Astrocyte (in vitro differentiated cells and primary cell): ENCODE data around the gene STRIP2. TPM values are rescaled to one million over a fixed set of nuclear protein-coding genes. Genes with fewer than 3 reads are reported as not detected.

ENCODE experiments used
- DNase-seq: peaks from one replicate; pipeline ENCODE4 v3.0.0-alpha.2; 2010; ENCODE audit warnings: low read depth
- FAIRE-seq: peaks from 2 replicates; lab custom pipeline; 2011; peaks lifted over from hg19 to GRCh38; lab: Jason Lieb, UNC
- H2AFZ ChIP-seq: 2 replicates; pipeline ENCODE4 v1.6.0; 2012; ENCODE audit warnings: low read depth, low read length, inconsistent platforms
- H3K27ac ChIP-seq: 2 replicates; pipeline ENCODE4 v1.5.1; 2011; ENCODE audit warnings: low read depth, low read length, inconsistent platforms
- H3K27me3 ChIP-seq: 2 replicates; pipeline ENCODE4 v1.6.0; 2011; ENCODE audit warnings: low read length, inconsistent platforms; ENCODE audit not compliant: insufficient read depth
- H3K36me3 ChIP-seq: 2 replicates; pipeline ENCODE4 v1.5.1; 2011; ENCODE audit warnings: low read length, inconsistent platforms; ENCODE audit not compliant: insufficient read depth
- H3K4me1 ChIP-seq: 2 replicates; pipeline ENCODE4 v1.5.1; 2011; ENCODE audit warnings: low read length, inconsistent platforms; ENCODE audit not compliant: insufficient read depth
- H3K4me2 ChIP-seq: 2 replicates; pipeline ENCODE4 v1.6.0; 2012; ENCODE audit warnings: low read length, inconsistent platforms
- H3K4me3 ChIP-seq: 2 replicates; pipeline ENCODE4 v1.5.1; 2011; ENCODE audit warnings: low read depth, mild to moderate bottlenecking, low read length, inconsistent platforms; ENCODE audit not compliant: insufficient read depth
- H3K79me2 ChIP-seq: 2 replicates; pipeline ENCODE4 v1.6.0; 2012; ENCODE audit warnings: mild to moderate bottlenecking, low read length, inconsistent platforms; ENCODE audit not compliant: insufficient read depth
- H3K9ac ChIP-seq: 2 replicates; pipeline ENCODE4 v1.6.0; 2012; ENCODE audit warnings: mild to moderate bottlenecking, low read length, inconsistent platforms
- H3K9me3 ChIP-seq: 2 replicates; pipeline ENCODE4 v1.5.1; 2012; ENCODE audit warnings: low read depth, mild to moderate bottlenecking, low read length, inconsistent platforms; ENCODE audit not compliant: insufficient read depth
- H4K20me1 ChIP-seq: 2 replicates; pipeline ENCODE4 v1.6.0; 2012; ENCODE audit warnings: low read length, inconsistent platforms; ENCODE audit not compliant: insufficient read depth
- H3K27ac Mint-ChIP-seq: one replicate; pipeline ENCODE4 v1.8.0; 2021; ENCODE audit warnings: mild to moderate bottlenecking, mixed read lengths; ENCODE audit not compliant: unreplicated experiment
- H3K27me3 Mint-ChIP-seq: one replicate; pipeline ENCODE4 v1.8.0; 2021; ENCODE audit warnings: low read depth, mixed read lengths; ENCODE audit not compliant: unreplicated experiment
- H3K36me3 Mint-ChIP-seq: one replicate; pipeline ENCODE4 v1.8.0; 2021; ENCODE audit warnings: low read depth, mixed read lengths; ENCODE audit not compliant: unreplicated experiment
- H3K4me1 Mint-ChIP-seq: one replicate; pipeline ENCODE4 v1.8.0; 2021; ENCODE audit warnings: low read depth, mixed read lengths; ENCODE audit not compliant: unreplicated experiment
- H3K4me3 Mint-ChIP-seq: one replicate; pipeline ENCODE4 v1.8.0; 2021; ENCODE audit warnings: mild to moderate bottlenecking, moderate library complexity, mixed read lengths; ENCODE audit not compliant: unreplicated experiment
- H3K9me3 Mint-ChIP-seq: one replicate; pipeline ENCODE4 v1.8.0; 2021; ENCODE audit warnings: mild to moderate bottlenecking, mixed read lengths; ENCODE audit not compliant: unreplicated experiment
- EZH2 ChIP-seq: IDR thresholded peaks from 2 replicates; pipeline ENCODE4 v1.6.1; 2012; ENCODE audit warnings: mild to moderate bottlenecking, low read length, inconsistent platforms; ENCODE audit not compliant: insufficient read depth
- total RNA-seq: library from RNA; stranded (reverse); gene quantifications from 2 replicates; pipeline ENCODE4 v1.2.1, GENCODE V29; 2021
- TF ChIP-seq, protein P1 (sequence below): IDR thresholded peaks from 2 replicates; pipeline ENCODE4 v1.5.1; 2011; ENCODE audit warnings: low read depth, mild to moderate bottlenecking, inconsistent platforms, low read length, moderate library complexity; ENCODE audit not compliant: insufficient read depth

The STRIP2 gene
- total RNA-seq, 1 donor from 2014 or later = 1.3 TPM

DNA sequence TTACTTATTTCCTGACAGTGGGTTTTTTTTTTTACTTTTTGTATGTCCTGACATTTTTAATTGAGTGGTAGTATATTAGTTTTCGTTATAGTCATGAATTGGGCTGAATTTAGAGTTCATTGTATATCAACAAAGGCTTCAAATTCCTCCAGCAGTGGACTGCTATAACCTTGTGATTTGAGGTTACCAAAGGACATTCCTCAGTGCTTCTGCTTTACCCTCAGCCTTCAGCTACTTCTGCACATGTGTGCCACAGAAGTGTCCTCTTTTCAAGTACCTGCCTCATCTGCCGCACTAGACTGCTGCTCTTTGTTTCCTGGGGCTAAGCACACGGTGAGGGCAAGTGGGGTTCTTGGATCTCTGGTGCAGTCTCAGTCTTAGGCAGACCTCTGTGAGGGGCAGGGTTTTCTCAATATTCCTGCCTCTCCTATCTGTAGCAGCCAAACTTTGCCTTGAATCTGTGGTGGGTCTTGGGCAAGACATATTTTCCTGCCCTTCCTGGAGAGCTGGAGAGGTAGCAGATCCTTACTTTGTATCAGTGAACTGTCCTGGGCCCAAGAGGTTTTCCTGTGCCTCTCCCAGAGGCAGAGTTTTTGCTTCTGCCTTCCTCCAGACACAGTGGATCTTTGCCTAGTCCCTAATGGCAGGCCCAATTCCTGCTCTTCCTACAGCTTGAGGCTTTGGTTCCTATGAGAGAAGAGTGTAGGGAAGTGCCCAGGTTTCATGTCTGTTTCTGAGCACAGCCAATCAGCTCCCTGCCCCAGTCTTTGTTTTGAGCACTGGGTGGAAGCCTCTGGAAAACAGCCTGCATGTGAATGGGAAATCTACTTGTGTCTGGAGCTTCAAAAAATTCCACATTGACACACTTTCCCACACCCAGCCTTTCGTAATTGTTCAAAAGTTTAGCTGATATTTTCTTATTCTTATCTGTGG is 39.0 kb upstream of the STRIP2 start:
- no peaks in the 10 kb centered on the region for H3K27me3 ChIP-seq
- H3K27me3 Mint-ChIP-seq = no peaks in the 10 kb centered on the region
- H3K27ac Mint-ChIP-seq = no peak overlapping the region
- H4K20me1 ChIP-seq = no peaks in the 10 kb centered on the region
- no peak overlapping the region for H3K9ac ChIP-seq
- DNase-seq = no peak
- H3K36me3 ChIP-seq = no peaks in the 10 kb centered on the region
- no peak overlapping the region for H3K4me2 ChIP-seq
- H3K4me1 Mint-ChIP-seq = peaks cover 5% of the 10 kb centered on the region
- FAIRE-seq = no peak
- no peaks in the 10 kb centered on the region for H3K36me3 Mint-ChIP-seq
- no peak overlapping the region for H3K4me3 ChIP-seq
- no peak overlapping the region for H3K27ac ChIP-seq
- TF ChIP-seq, protein P1, sequence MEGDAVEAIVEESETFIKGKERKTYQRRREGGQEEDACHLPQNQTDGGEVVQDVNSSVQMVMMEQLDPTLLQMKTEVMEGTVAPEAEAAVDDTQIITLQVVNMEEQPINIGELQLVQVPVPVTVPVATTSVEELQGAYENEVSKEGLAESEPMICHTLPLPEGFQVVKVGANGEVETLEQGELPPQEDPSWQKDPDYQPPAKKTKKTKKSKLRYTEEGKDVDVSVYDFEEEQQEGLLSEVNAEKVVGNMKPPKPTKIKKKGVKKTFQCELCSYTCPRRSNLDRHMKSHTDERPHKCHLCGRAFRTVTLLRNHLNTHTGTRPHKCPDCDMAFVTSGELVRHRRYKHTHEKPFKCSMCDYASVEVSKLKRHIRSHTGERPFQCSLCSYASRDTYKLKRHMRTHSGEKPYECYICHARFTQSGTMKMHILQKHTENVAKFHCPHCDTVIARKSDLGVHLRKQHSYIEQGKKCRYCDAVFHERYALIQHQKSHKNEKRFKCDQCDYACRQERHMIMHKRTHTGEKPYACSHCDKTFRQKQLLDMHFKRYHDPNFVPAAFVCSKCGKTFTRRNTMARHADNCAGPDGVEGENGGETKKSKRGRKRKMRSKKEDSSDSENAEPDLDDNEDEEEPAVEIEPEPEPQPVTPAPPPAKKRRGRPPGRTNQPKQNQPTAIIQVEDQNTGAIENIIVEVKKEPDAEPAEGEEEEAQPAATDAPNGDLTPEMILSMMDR = no peak
- TF ChIP-seq EZH2 = no peak
- H2AFZ ChIP-seq = no peak overlapping the region
- H3K9me3 Mint-ChIP-seq = no peaks in the 10 kb centered on the region
- H3K79me2 ChIP-seq = no peaks in the 10 kb centered on the region
- no peaks in the 10 kb centered on the region for H3K9me3 ChIP-seq
- H3K4me3 Mint-ChIP-seq = no peak overlapping the region
- no peaks in the 10 kb centered on the region for H3K4me1 ChIP-seq

DNA sequence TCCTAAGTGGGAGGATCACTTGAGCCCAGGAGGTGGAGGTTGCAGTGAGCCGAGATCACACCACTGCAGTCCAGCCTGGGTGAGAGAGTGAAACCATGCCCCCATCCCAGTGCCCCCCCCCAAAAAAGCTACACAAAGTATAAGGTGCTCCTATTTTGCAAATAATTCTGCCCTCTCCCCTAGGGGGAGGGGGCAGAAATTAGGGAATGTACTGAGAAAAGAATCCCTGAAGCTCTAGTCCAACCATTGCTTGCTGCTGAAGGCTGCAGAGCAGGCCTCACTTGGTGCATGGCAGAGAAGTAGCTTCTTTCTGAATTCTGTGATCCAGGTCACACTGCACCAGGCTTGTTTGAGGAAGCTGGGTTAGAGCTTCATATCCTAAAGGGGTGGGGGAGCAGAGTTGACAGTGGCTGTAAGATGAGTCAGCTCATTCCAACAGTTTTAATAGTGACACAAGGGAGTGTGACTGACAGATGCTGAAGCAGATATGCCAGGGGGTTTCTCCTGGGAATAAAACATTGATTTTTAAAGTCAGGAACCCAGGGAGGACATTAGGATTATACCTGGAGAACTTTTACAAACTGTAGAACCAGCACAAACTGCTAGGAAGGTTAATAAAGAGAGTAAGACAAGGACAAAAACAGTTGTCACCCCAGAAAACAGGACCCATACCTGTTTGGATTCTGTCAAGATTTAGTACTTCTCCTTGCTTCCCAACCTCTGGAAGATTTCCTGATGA is 32.8 kb upstream of the STRIP2 start:
- no peak for FAIRE-seq
- peaks cover 8% of the 10 kb centered on the region for H3K4me1 Mint-ChIP-seq
- TF ChIP-seq, protein P1 = no peak
- TF ChIP-seq EZH2 = no peak
- peak overlapping the region; percentile 26 for H3K27ac Mint-ChIP-seq
- Histone ChIP-seq H3K9ac (no peak overlapping the region), H3K79me2 (no peaks in the 10 kb centered on the region), H3K27ac (no peak overlapping the region), H3K27me3 (no peaks in the 10 kb centered on the region), H3K36me3 (peaks cover 2% of the 10 kb centered on the region), H2AFZ (no peak overlapping the region), H3K4me3 (no peak overlapping the region), H4K20me1 (no peaks in the 10 kb centered on the region), H3K4me2 (no peak overlapping the region), H3K9me3 (no peaks in the 10 kb centered on the region), H3K4me1 (no peaks in the 10 kb centered on the region)
- peaks cover 5% of the 10 kb centered on the region for H3K36me3 Mint-ChIP-seq
- H3K4me3 Mint-ChIP-seq = no peak overlapping the region
- no peak for DNase-seq
- H3K9me3 Mint-ChIP-seq = no peaks in the 10 kb centered on the region
- no peaks in the 10 kb centered on the region for H3K27me3 Mint-ChIP-seq
